Epidermal melanocyte (primary cell): ENCODE measurements around the gene OR2V1.
"Not testable (repeated sequence)": the region's sequence is repeated elsewhere in the genome, so short reads cannot be mapped to it uniquely, and the experiment has no call there.

Source experiments
- DNase-seq: peaks from one replicate; pipeline ENCODE4 v3.0.0; 2011; ENCODE audit warnings: low spot score; ENCODE audit not compliant: insufficient read length

Gene OR2V1

GRCh38 chr5:181104606-181105390 lies 26.2 kb downstream of the OR2V1 start:
- not testable (repeated sequence) for DNase-seq

- not testable (repeated sequence) for DNase-seq
Observed at GRCh38 chr5:181104259-181104568, 26.8 kb downstream of the OR2V1 start.

- DNase-seq, result not testable (repeated sequence)
Observed at GRCh38 chr5:181101930-181102674, 28.9 kb downstream of the OR2V1 start.

- DNase-seq, result not testable (repeated sequence)
Observed at GRCh38 chr5:181101030-181101641, 29.8 kb downstream of the OR2V1 start.

- no peak for DNase-seq
Observed at GRCh38 chr5:181100121-181100875, 30.7 kb downstream of the OR2V1 start.

GRCh38 chr5:181099602-181100086 lies 31.3 kb downstream of the OR2V1 start:
- DNase-seq, result no peak

GRCh38 chr5:181098762-181099601 lies 32.0 kb downstream of the OR2V1 start:
- DNase-seq, result no peak

GRCh38 chr5:181097759-181098491 lies 33.0 kb downstream of the OR2V1 start:
- DNase-seq, result not testable (repeated sequence)

GRCh38 chr5:181097383-181097753 lies 33.6 kb downstream of the OR2V1 start:
- DNase-seq, result not testable (repeated sequence)

- DNase-seq, result not testable (repeated sequence)
Observed at GRCh38 chr5:181096721-181097382, 34.1 kb downstream of the OR2V1 start.

- DNase-seq, result not testable (repeated sequence)
Observed at GRCh38 chr5:181095162-181095561, 35.8 kb downstream of the OR2V1 start.

GRCh38 chr5:181092428-181092827 lies 38.5 kb downstream of the OR2V1 start:
- DNase-seq, result no peak

GRCh38 chr5:181088289-181088688 lies 42.7 kb downstream of the OR2V1 start:
- no peak for DNase-seq

- DNase-seq, result no peak
Observed at GRCh38 chr5:181087309-181087708, 43.7 kb downstream of the OR2V1 start.

GRCh38 chr5:181086884-181087205 lies 44.1 kb downstream of the OR2V1 start:
- no peak for DNase-seq

GRCh38 chr5:181086026-181086883 lies 44.7 kb downstream of the OR2V1 start:
- DNase-seq, result no peak

GRCh38 chr5:181084621-181085195 lies 46.3 kb downstream of the OR2V1 start:
- DNase-seq, result no peak

GRCh38 chr5:181081989-181082388 lies 49.0 kb downstream of the OR2V1 start:
- no peak for DNase-seq
